Immature natural killer cell (primary cell): ENCODE data around the gene PFKFB4. TPM values are rescaled to one million over a fixed set of nuclear protein-coding genes. Genes with fewer than 3 reads are reported as not detected.
"Not testable (repeated sequence)": the region's sequence is repeated elsewhere in the genome, so short reads cannot be mapped to it uniquely, and the experiment has no call there.

Experiments
- DNase-seq, 3 donors: peaks; one replicate each; pipeline ENCODE4 v3.0.0; 2022; ENCODE audit warnings: mixed read lengths in 1 of 3
- H3K27ac Mint-ChIP-seq, 6 donors: one replicate each; pipeline ENCODE4 v1.8.0; 2020; ENCODE audit warnings: mixed read lengths in 6 of 6, mild to moderate bottlenecking in 5 of 6, inconsistent platforms in 4 of 6, moderate library complexity in 3 of 6
- H3K27me3 Mint-ChIP-seq, 3 donors: one replicate each; pipeline ENCODE4 v1.8.0; 2020 to 2021; ENCODE audit warnings: low read depth in 3 of 3, mild to moderate bottlenecking in 3 of 3, mixed read lengths in 3 of 3, moderate library complexity in 3 of 3, inconsistent platforms in 1 of 3
- H3K36me3 Mint-ChIP-seq, 3 donors: one replicate each; pipeline ENCODE4 v1.8.0; 2020; ENCODE audit warnings: mixed read lengths in 3 of 3, inconsistent platforms in 2 of 3, mild to moderate bottlenecking in 2 of 3
- H3K4me1 Mint-ChIP-seq, 2 donors: one replicate each; pipeline ENCODE4 v1.8.0; 2020; ENCODE audit warnings: inconsistent platforms in 2 of 2, mild to moderate bottlenecking in 2 of 2, mixed read lengths in 2 of 2, moderate library complexity in 1 of 2
- H3K4me3 Mint-ChIP-seq, 5 donors: one replicate each; pipeline ENCODE4 v1.8.0; 2020; ENCODE audit warnings: mild to moderate bottlenecking in 5 of 5, mixed read lengths in 5 of 5, inconsistent platforms in 3 of 5, moderate library complexity in 3 of 5
- H3K9me3 Mint-ChIP-seq, 6 donors: one replicate each; pipeline ENCODE4 v1.8.0; 2020; ENCODE audit warnings: mild to moderate bottlenecking in 6 of 6, mixed read lengths in 6 of 6, inconsistent platforms in 4 of 6, moderate library complexity in 3 of 6
- polyA plus RNA-seq, 3 donors: library from polyadenylated mRNA; unstranded; fragments of 300-500 nt; fragmentation: Illumina TruSeq; gene quantifications; one replicate each; pipeline ENCODE4 v1.2.3, GENCODE V29; 2021

The PFKFB4 gene
- polyA plus RNA-seq, 3 donors from 2014 or later: 0.17 to 0.78 TPM; not detected in 1

- H3K9me3 Mint-ChIP-seq: no peaks in the 10 kb centered on the region
- no peaks in the 10 kb centered on the region for H3K36me3 Mint-ChIP-seq
- H3K4me1 Mint-ChIP-seq: no peaks in the 10 kb centered on the region
- peak; percentile 72 to 78 (median 73) for DNase-seq
- H3K4me3 Mint-ChIP-seq: no peak overlapping the region
- H3K27me3 Mint-ChIP-seq: peaks cover 0 to 2% (median 0%) of the 10 kb centered on the region in 3 donors
- H3K27ac Mint-ChIP-seq: no peak overlapping the region
Measured at GRCh38 chr3:48548729-48549705, 7.6 kb downstream of the PFKFB4 start.

- Mint-ChIP-seq H3K9me3 (no peaks in the 10 kb centered on the region), H3K27me3 (peaks cover 0 to 2% (median 0%) of the 10 kb centered on the region in 3 donors), H3K4me3 (no peak overlapping the region), H3K36me3 (no peaks in the 10 kb centered on the region), H3K27ac (no peak overlapping the region), H3K4me1 (no peaks in the 10 kb centered on the region)
- no peak for DNase-seq
Measured at GRCh38 chr3:48548126-48548525, 8.5 kb downstream of the PFKFB4 start.

- no peak overlapping the region for H3K27ac Mint-ChIP-seq
- no peak overlapping the region for H3K4me3 Mint-ChIP-seq
- no peaks in the 10 kb centered on the region for H3K9me3 Mint-ChIP-seq
- H3K36me3 Mint-ChIP-seq: no peaks in the 10 kb centered on the region
- peaks cover 0 to 2% (median 0%) of the 10 kb centered on the region in 3 donors for H3K27me3 Mint-ChIP-seq
- H3K4me1 Mint-ChIP-seq: no peaks in the 10 kb centered on the region
- DNase-seq: no peak
Measured at GRCh38 chr3:48546203-48546829, 10.3 kb downstream of the PFKFB4 start.

GRCh38 chr3:48544141-48544540, 12.5 kb downstream of the PFKFB4 start:
- DNase-seq: no peak
- H3K4me1 Mint-ChIP-seq: no peaks in the 10 kb centered on the region
- H3K9me3 Mint-ChIP-seq: no peaks in the 10 kb centered on the region
- H3K27ac Mint-ChIP-seq: no peak overlapping the region
- H3K4me3 Mint-ChIP-seq: no peak overlapping the region
- no peaks in the 10 kb centered on the region for H3K36me3 Mint-ChIP-seq
- H3K27me3 Mint-ChIP-seq: no peaks in the 10 kb centered on the region

GRCh38 chr3:48543271-48543866, 13.2 kb downstream of the PFKFB4 start:
- no peak overlapping the region for H3K27ac Mint-ChIP-seq
- no peaks in the 10 kb centered on the region for H3K36me3 Mint-ChIP-seq
- no peak overlapping the region for H3K4me3 Mint-ChIP-seq
- H3K27me3 Mint-ChIP-seq: no peaks in the 10 kb centered on the region
- no peak for DNase-seq
- no peaks in the 10 kb centered on the region for H3K4me1 Mint-ChIP-seq
- no peaks in the 10 kb centered on the region for H3K9me3 Mint-ChIP-seq

GRCh38 chr3:48538451-48538850, 18.2 kb downstream of the PFKFB4 start:
- no peak overlapping the region for H3K27ac Mint-ChIP-seq
- H3K4me3 Mint-ChIP-seq: no peak overlapping the region
- DNase-seq: no peak
- no peaks in the 10 kb centered on the region for H3K9me3 Mint-ChIP-seq
- H3K4me1 Mint-ChIP-seq: no peaks in the 10 kb centered on the region
- no peaks in the 10 kb centered on the region for H3K36me3 Mint-ChIP-seq
- peaks cover 0 to 3% (median 0%) of the 10 kb centered on the region in 3 donors for H3K27me3 Mint-ChIP-seq

GRCh38 chr3:48536785-48537184, 19.8 kb downstream of the PFKFB4 start:
- DNase-seq: no peak
- Mint-ChIP-seq H3K27ac (no peak overlapping the region), H3K9me3 (no peaks in the 10 kb centered on the region), H3K27me3 (peaks cover 0 to 4% (median 0%) of the 10 kb centered on the region in 3 donors), H3K36me3 (no peaks in the 10 kb centered on the region), H3K4me1 (no peaks in the 10 kb centered on the region), H3K4me3 (no peak overlapping the region)

GRCh38 chr3:48536116-48536515, 20.5 kb downstream of the PFKFB4 start:
- Mint-ChIP-seq H3K36me3 (no peaks in the 10 kb centered on the region), H3K4me3 (no peak overlapping the region), H3K9me3 (no peaks in the 10 kb centered on the region), H3K27me3 (peaks cover 0 to 4% (median 0%) of the 10 kb centered on the region in 3 donors), H3K4me1 (no peaks in the 10 kb centered on the region), H3K27ac (no peak overlapping the region)
- no peak for DNase-seq

GRCh38 chr3:48535578-48535977, 21.0 kb downstream of the PFKFB4 start:
- peaks cover 0 to 4% (median 0%) of the 10 kb centered on the region in 3 donors for H3K27me3 Mint-ChIP-seq
- no peak overlapping the region for H3K27ac Mint-ChIP-seq
- H3K4me1 Mint-ChIP-seq: no peaks in the 10 kb centered on the region
- H3K36me3 Mint-ChIP-seq: no peaks in the 10 kb centered on the region
- no peak for DNase-seq
- H3K9me3 Mint-ChIP-seq: no peaks in the 10 kb centered on the region
- no peak overlapping the region for H3K4me3 Mint-ChIP-seq

- no peak overlapping the region for H3K4me3 Mint-ChIP-seq
- H3K27me3 Mint-ChIP-seq: peaks cover 0 to 4% (median 0%) of the 10 kb centered on the region in 3 donors
- no peaks in the 10 kb centered on the region for H3K36me3 Mint-ChIP-seq
- DNase-seq: no peak
- no peaks in the 10 kb centered on the region for H3K4me1 Mint-ChIP-seq
- no peak overlapping the region for H3K27ac Mint-ChIP-seq
- peaks cover 0 to 1% (median 0%) of the 10 kb centered on the region in 6 donors for H3K9me3 Mint-ChIP-seq
Measured at GRCh38 chr3:48532977-48533337, 23.6 kb downstream of the PFKFB4 start.

GRCh38 chr3:48532271-48532976, 24.2 kb downstream of the PFKFB4 start:
- H3K4me1 Mint-ChIP-seq: no peaks in the 10 kb centered on the region
- no peak overlapping the region for H3K27ac Mint-ChIP-seq
- no peaks in the 10 kb centered on the region for H3K36me3 Mint-ChIP-seq

GRCh38 chr3:48530701-48531100, 25.9 kb downstream of the PFKFB4 start:
- H3K4me3 Mint-ChIP-seq, H3K4me1 Mint-ChIP-seq, H3K27ac Mint-ChIP-seq, H3K9me3 Mint-ChIP-seq, H3K36me3 Mint-ChIP-seq, DNase-seq, H3K27me3 Mint-ChIP-seq: not testable (repeated sequence)

More at GRCh38 chr3:48532271-48532976, 24.2 kb downstream of the PFKFB4 start:
- Mint-ChIP-seq H3K9me3 (peaks cover 0 to 1% (median 0%) of the 10 kb centered on the region in 6 donors), H3K4me3 (no peak overlapping the region), H3K27me3 (peaks cover 0 to 4% (median under 1%) of the 10 kb centered on the region in 3 donors)
- DNase-seq: no peak

GRCh38 chr3:48528754-48529153, 27.8 kb downstream of the PFKFB4 start:
- no peak for DNase-seq
- H3K36me3 Mint-ChIP-seq: no peaks in the 10 kb centered on the region
- no peaks in the 10 kb centered on the region for H3K4me1 Mint-ChIP-seq
- H3K27me3 Mint-ChIP-seq: peaks cover 0 to 2% (median 2%) of the 10 kb centered on the region in 3 donors
- H3K27ac Mint-ChIP-seq: peak overlapping the region in 1 of 6 donors; percentile 12
- H3K4me3 Mint-ChIP-seq: no peak overlapping the region
- peaks cover 0 to 1% (median 0%) of the 10 kb centered on the region in 6 donors for H3K9me3 Mint-ChIP-seq
